Retinal pigment epithelial cell (primary cell): ENCODE results near the gene PLPP7.

Experiments used
- DNase-seq: peaks from one replicate; pipeline ENCODE4 v3.0.0-alpha.2; 2010; ENCODE audit warnings: low read depth
- H3K4me3 ChIP-seq: 2 replicates; pipeline ENCODE4 v1.5.1; 2011; ENCODE audit warnings: mild to moderate bottlenecking, low read length, control low read depth, moderate library complexity
- CTCF ChIP-seq: conservative IDR thresholded peaks from 2 replicates; pipeline ENCODE4 v1.5.1; 2011; ENCODE audit warnings: low read depth, low read length, control low read depth, inconsistent platforms

The PLPP7 gene

GRCh38 chr9:131255676-131256197 lies 33.8 kb upstream of the PLPP7 start:
- H3K4me3 ChIP-seq: no peak overlapping the region
- DNase-seq: no peak
- no peak for TF ChIP-seq CTCF

GRCh38 chr9:131257266-131258025 lies 32.1 kb upstream of the PLPP7 start:
- no peak for DNase-seq

GRCh38 chr9:131258186-131258585 lies 31.3 kb upstream of the PLPP7 start:
- DNase-seq: no peak
- TF ChIP-seq CTCF: no peak
- H3K4me3 ChIP-seq: no peak overlapping the region

More at GRCh38 chr9:131257266-131258025, 32.1 kb upstream of the PLPP7 start:
- H3K4me3 ChIP-seq: no peak overlapping the region
- TF ChIP-seq CTCF: no peak

- no peak overlapping the region for H3K4me3 ChIP-seq
- no peak for TF ChIP-seq CTCF
- DNase-seq: no peak
Observed at GRCh38 chr9:131258698-131259431, 30.7 kb upstream of the PLPP7 start.

- TF ChIP-seq CTCF: no peak
- H3K4me3 ChIP-seq: no peak overlapping the region
- DNase-seq: no peak
Observed at GRCh38 chr9:131259432-131259898, 30.1 kb upstream of the PLPP7 start.

- no peak for TF ChIP-seq CTCF
- DNase-seq: no peak
- H3K4me3 ChIP-seq: no peak overlapping the region
Observed at GRCh38 chr9:131259916-131260597, 29.5 kb upstream of the PLPP7 start.
